Thyroid gland (tissue), 4 donors: Measurements from ENCODE around the gene CD58. TPM values are rescaled to one million over a fixed set of nuclear protein-coding genes. Genes with fewer than 3 reads are reported as not detected.
"Not testable (repeated sequence)": the region's sequence is repeated elsewhere in the genome, so short reads cannot be mapped to it uniquely, and the experiment has no call there.

Experiments
- DNase-seq, 2 donors: peaks; one replicate each; pipeline ENCODE4 v3.0.0-alpha.2; 2019
- H3K27ac ChIP-seq, 3 donors: fragments of 200-600 bp; sonication (generic); 1 replicate in 2 of 3; 2 replicates in 1 of 3; pipeline ENCODE4 v1.5.1; 2016 to 2019; ENCODE audit warnings: mild to moderate bottlenecking in 1 of 3, moderate library complexity in 1 of 3
- H3K27me3 ChIP-seq: fragments of 200-600 bp; sonication (generic); one replicate; pipeline ENCODE4 v1.5.1; 2019
- H3K36me3 ChIP-seq, 2 donors: fragments of 200-600 bp; sonication (generic); one replicate each; pipeline ENCODE4 v1.5.1; 2016 to 2019
- H3K4me1 ChIP-seq, 2 donors: fragments of 200-600 bp; sonication (generic); one replicate each; pipeline ENCODE4 v1.5.1; 2017 to 2019
- H3K4me3 ChIP-seq, 3 donors: fragments of 200-600 bp; sonication (generic); replicated peaks in 1 of 3; 1 replicate in 2 of 3; 2 replicates in 1 of 3; pipeline ENCODE4 v1.5.1; 2016; ENCODE audit warnings: mild to moderate bottlenecking in 1 of 3
- H3K9me3 ChIP-seq: fragments of 200-600 bp; sonication (generic); one replicate; pipeline ENCODE4 v1.5.1; 2017
- CTCF ChIP-seq, 6 experiments: fragments of 200-600 bp in 3 of 6; fragments of 450-650 bp in 3 of 6; sonication (generic) in 3 of 6; IDR thresholded peaks; one replicate each; pipeline ENCODE4 v1.5.1; 2016 to 2019; ENCODE audit warnings: antibody characterized with exemption in 6 of 6, mild to moderate bottlenecking in 2 of 6, inconsistent platforms in 1 of 6, moderate library complexity in 1 of 6
- WGBS, 2 donors: methylation state at CpG; one replicate each; pipeline ENCODE4 v1.1.5; 2017; 5-methylcytosine and 5-hydroxymethylcytosine counted together
- intact Hi-C: fragments of 100-400 bp; cut with DNase I; formaldehyde crosslinking; loops from one replicate; pipeline ENCODE4 v1.15.1; 2023
- total RNA-seq, 4 donors: library from RNA; depleted of rRNA; stranded (reverse); fragments of >200 nt; gene quantifications; one replicate each; pipeline ENCODE4 v1.2.3, GENCODE V29; 2016

Gene CD58
- total RNA-seq, 4 donors from 2014 or later, result 17.5 to 51.9 (median 23.1) TPM

GRCh38 chr1:116595065-116595840 lies 24.4 kb upstream of the CD58 start:
- H3K9me3 ChIP-seq, H3K27me3 ChIP-seq, intact Hi-C loops, H3K36me3 ChIP-seq, H3K27ac ChIP-seq, H3K4me1 ChIP-seq, H3K4me3 ChIP-seq, DNase-seq: not testable (repeated sequence)
- TF ChIP-seq CTCF (IDR thresholded peaks at IDR 0.05), result peak in 1 of 6 experiments; percentile 14
- 79% methylated on average over 4 of the region's 4 CpGs for WGBS, 2 donors

DNA sequence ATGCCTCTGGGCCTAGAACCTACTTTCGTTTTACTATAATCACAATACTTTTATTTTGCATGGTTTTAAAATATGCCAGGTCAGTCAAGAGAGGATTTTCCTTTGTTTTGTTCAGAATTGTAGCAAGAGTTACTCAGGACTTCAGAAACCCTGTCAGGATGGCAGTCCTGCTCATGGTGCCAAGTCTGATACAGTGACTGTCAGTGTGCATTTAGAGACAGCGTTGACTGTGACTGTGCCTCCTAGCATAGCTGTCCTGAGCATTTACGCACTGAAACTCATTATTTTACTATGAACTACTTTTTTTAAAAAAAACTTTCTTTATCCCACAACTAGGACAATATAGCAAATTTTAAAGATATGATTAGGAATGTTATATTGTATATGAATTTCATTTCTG lies 23.2 kb upstream of the CD58 start:
- H3K27me3 ChIP-seq, H3K36me3 ChIP-seq, H3K4me1 ChIP-seq, H3K27ac ChIP-seq, intact Hi-C loops, DNase-seq, H3K9me3 ChIP-seq, H3K4me3 ChIP-seq: not testable (repeated sequence)
- 95 to 97% methylated on average over 3 of the region's 3 CpGs for WGBS, 2 donors

DNA sequence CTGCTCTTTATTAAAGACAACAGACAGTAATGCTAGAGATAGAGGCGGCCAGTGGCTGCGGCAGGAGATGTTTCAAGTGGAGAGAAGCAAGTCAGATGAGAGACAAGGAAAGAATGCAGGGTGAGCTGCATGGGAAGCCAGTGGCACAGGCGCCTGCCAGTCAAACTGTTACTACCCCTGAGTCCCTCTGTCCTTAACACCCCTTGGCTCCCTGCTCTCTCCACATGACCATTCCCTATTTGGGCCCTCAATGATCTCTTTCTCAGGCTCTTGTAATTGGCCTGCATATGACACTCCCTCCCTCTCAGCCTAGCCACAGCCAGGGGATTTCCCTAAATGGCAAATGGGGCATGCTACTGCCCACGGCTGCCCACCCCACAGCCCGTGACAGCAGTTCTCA lies 22.6 kb upstream of the CD58 start:
- H3K4me3 ChIP-seq, H3K27me3 ChIP-seq, H3K36me3 ChIP-seq, intact Hi-C loops, H3K4me1 ChIP-seq, DNase-seq, H3K9me3 ChIP-seq, H3K27ac ChIP-seq: not testable (repeated sequence)
- WGBS, 2 donors, result 86 to 91% methylated on average over 3 of the region's 5 CpGs

DNA sequence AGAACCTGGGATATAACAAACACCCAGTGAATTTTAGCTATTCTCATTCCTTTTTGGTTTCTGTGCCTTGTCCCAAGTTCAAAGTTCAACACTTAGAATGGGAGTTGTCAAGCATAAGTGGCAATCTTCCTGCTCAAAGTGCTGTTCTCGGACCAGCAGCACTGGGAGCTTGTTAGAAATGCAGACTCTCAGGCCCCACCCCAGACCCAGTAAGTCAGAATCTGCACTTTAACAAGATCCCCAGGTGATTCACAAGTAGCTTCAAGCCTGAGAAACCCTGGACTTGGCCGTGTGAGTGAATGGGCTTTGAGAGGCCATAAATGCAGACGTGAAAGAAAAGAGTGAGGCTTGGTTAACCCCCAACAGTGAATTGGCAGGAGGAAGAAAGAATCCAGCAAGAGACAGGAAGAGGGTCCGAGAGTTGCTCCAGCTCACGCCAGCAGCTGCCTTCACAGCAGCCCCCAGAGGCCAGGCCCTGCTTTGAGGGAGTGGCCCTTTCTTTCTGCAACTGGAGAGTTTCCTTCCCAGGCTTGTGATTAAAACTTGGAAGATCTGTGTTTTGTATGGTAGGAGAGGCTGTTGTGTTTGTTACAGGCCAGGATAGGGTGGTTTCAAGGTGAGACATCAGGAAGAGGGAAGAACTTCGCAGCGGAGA lies 21.3 kb upstream of the CD58 start:
- H3K9me3 ChIP-seq, DNase-seq, H3K27ac ChIP-seq, H3K4me1 ChIP-seq, H3K27me3 ChIP-seq, intact Hi-C loops, H3K4me3 ChIP-seq, H3K36me3 ChIP-seq: not testable (repeated sequence)
- 81 to 95% methylated on average over 5 to 6 of the region's 7 CpGs for WGBS, 2 donors

DNA sequence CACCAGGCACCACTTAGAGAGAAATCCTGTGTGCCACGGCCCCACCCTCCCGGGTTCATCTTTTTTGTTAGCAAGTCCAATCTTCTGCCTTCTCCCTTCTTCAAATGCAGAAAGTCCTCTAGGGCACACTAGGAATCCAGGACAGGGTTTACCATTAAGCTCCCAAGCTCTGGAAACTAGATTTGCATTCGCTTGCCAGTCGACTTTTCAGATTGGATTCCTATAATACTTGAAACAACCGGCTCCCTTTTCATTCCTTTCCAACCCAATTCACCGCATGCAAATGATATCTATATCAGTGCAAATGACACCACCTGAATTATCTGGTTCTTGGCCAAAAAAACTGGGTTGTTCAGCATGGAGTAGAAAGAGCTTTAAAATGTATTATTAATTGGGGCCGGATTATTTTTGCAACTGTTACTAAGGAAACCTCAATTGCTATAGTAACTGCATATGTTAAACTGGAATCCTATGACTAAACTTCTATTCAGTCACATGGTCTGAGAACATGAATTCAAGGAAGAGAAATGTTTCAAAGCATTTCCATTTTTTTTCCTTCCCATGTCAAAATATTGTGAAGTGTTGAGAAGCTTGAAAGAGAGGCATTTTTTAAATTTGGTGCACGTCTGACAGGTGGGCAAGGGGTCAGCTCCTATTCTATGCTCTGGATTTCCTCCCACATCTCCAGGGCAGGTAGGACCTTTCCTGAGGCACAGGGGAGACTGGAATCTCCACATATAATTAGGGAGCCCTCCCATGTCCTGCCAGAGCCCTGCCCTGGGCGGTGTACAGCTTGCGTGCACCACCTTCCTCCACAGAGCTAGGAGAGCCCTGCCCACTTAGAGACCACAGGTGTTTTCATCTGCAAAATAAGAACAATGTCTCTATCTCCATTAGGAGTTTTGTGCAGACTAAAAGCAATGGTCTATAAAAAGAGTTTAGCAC lies 20.5 kb upstream of the CD58 start:
- WGBS, 2 donors, result 81 to 86% methylated on average over 2 to 4 of the region's 10 CpGs
- H3K36me3 ChIP-seq, intact Hi-C loops, H3K27me3 ChIP-seq, H3K9me3 ChIP-seq, H3K27ac ChIP-seq, H3K4me1 ChIP-seq, DNase-seq, H3K4me3 ChIP-seq: not testable (repeated sequence)

- H3K36me3 ChIP-seq, H3K27ac ChIP-seq, DNase-seq, H3K27me3 ChIP-seq, H3K4me1 ChIP-seq, intact Hi-C loops, H3K4me3 ChIP-seq, H3K9me3 ChIP-seq: not testable (repeated sequence)
- 90 to 93% methylated on average over 2 to 6 of the region's 6 CpGs for WGBS, 2 donors
Observed at GRCh38 chr1:116590359-116591005, 19.7 kb upstream of the CD58 start.

GRCh38 chr1:116589101-116589735 lies 18.4 kb upstream of the CD58 start:
- H3K27me3 ChIP-seq, H3K9me3 ChIP-seq, H3K4me3 ChIP-seq, H3K4me1 ChIP-seq, H3K36me3 ChIP-seq, DNase-seq, H3K27ac ChIP-seq, intact Hi-C loops: not testable (repeated sequence)
- WGBS, 2 donors, result 74% methylated on average over 9 of the region's 9 CpGs
